Kidney capillary endothelial cell (primary cell): ENCODE results near the gene PTPRM.
"Not testable (repeated sequence)": the region's sequence is repeated elsewhere in the genome, so short reads cannot be mapped to it uniquely, and the experiment has no call there.

Experiments used
- DNase-seq: peaks from one replicate; pipeline ENCODE4 v3.0.0-alpha.2; 2018; ENCODE audit warnings: low spot score

Gene PTPRM

DNA sequence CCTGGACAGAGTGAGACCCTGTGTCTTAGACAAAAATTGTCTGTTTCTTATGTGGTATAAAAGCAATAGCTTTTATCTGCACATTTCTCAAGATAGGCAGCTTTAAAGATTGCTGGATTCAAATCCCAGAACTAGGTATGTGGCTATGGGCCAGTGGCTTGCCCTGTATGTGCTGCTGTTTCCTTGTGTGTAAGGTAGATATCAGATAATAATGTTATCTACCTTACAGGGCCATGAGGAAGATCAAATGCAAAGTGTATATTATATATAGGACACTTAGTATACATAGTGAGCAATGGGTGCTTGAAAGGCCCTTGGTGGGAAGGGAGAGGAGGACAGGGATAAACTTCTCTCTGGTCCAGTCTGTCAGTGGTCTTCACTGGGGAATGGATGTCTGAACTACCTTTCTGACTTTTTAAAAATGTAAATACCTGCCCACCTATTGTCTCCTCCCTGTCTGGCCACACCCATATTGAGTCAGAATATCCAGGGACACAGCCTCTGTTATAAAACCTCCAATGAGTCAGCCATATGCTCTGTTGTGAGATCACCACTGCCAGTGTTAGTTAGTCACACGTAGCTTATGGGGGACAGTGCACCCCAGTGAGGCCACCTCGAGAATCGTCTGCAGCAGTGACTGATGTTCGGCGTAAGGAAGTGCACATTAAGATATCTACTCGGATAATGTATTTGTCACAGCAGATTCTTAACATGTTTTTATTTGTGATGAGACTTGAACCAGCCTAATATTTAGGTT lies 383.4 kb downstream of the PTPRM start:
- no peak for DNase-seq

DNA sequence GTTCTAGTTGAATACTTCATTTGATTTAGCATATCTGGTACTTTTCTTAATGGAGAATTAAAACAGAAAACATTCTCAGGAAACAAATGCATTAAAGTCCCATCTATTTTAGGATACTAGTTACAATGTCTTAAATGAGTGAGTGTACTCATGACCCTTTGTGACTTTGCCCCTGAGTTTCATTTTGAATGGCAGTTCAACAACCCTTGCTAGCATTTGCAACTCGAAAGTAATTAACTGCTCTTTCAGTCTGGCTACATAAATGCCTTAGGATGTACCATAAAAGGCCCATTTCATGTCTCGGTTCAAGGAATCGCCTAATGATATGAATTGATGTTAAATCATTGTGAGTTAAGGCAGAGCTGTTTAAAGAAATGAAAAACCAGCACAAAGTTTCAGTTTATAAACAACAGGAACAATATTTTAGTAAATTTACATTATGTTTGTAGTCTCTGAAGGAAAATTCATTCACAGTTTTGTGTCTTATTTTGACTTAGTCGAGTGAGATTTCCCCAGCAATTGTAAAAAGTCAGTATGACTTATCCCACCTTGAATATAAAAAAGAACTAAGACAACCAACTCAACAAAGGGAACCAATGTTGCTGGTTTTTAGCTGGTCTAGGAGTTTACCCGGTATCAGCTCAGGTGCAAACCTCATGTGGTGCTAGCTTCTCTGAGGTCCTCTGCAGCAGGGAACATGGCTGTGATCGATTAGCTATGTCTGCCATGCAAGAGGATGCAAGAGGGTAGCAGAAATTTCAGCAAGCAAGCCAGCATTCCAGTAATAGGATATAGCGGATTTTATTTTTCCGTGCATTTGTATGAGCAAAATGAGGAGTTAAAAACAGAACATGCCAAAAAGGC lies 386.2 kb downstream of the PTPRM start:
- DNase-seq, result no peak

DNA sequence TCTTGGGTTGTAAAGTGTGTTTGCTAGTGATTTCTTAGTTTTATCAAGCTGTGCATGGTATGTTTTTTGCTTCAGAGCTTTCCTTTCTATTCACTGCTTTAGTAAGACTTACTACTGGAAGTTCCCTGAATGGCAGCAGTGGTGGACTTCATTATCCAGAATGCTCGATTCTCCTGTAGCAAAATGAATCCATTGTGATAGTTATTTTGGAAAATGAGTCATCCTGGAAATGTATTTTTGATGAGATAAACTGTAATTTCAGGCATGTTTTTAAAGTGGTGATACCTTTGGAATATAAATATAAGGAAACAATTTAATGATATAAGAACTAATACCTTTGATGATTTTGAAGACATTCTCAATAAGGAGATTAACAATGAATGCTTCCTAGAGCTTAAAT lies 387.1 kb downstream of the PTPRM start:
- peak; percentile 63 for DNase-seq

DNA sequence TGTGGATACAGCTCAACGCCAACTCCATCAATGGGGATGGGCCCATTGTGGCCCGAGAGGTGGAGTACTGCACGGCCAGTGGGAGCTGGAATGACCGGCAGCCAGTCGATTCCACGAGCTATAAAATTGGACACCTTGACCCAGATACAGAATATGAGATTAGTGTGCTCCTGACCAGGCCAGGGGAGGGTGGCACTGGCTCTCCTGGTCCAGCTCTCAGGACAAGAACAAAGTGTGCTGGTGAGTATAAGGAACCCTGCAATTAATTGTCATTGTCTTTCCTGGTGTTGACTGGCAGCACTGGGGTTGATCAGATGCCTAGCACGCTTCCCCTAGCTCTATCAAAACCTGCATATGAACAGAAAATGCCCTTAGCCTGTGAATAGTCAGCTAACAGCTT lies 388.1 kb downstream of the PTPRM start:
- no peak for DNase-seq

DNA sequence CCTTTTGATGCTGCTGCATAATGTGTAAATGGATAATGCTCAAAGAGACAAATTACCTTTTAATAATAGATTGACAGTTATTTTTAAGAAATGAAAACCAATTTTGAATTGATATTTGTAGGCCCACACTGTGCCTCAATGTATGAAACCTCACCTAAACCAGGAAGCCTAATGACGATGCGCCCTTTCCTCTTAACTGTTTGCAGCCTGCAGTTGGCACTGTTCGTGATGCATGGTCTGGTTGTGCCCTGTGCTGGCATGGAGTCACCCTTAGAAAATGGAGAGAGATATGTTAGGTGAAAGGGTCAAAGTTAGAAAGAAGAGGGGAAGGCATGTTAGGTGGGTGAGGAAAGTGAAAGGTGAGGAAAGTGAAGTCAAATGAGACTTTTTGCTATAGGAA lies 390.2 kb downstream of the PTPRM start:
- DNase-seq, result no peak

DNA sequence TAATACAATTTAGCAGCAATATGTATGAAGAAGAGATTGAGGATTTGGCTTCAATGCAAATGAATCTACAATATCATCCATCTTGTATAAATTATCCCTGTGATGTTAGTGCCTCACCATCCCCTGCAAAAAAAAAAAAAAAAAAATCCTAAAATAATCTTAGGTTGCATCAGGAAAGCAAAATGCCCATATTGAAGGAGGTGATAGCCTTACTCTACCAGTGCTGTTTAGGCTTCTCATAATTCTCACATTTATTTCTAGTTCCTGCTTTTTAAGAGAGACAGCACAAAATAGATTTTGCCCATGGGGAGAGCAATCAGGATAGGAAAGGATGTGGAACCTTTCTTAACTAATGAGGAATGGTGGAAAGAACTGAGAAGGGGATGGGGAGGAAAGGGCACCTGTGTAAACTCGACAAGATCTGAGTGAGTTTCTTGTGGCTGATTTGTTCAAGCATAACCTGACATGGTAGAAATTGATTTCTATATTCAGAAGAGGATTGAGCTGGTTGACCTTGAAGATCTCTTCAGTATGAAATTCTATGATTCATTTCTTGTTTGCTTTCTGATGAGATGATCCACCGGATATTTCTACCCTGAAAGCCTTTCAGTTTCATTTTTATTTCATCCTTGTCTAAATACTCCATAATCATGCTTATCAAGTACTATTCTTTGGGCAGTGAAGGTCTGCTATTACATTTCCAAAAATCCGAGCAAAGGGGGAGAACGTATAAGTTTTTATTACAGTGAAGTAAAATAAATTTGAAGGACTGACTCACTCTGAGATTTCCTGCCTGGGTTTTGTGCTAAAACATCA lies 391.2 kb downstream of the PTPRM start:
- DNase-seq, result peak; percentile 45

DNA sequence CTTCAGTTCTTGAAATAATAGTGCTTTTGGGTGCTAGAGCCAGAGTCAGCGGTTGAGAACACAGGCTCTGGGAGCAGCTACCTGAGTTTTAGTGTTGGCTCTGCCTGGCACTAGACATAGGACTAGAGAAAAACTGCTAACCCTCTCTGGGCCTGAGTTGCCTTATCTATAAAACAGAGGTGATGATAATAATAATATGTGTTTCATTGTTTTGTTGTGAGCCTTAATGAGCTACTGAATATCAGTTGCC lies 391.7 kb downstream of the PTPRM start:
- no peak for DNase-seq

DNA sequence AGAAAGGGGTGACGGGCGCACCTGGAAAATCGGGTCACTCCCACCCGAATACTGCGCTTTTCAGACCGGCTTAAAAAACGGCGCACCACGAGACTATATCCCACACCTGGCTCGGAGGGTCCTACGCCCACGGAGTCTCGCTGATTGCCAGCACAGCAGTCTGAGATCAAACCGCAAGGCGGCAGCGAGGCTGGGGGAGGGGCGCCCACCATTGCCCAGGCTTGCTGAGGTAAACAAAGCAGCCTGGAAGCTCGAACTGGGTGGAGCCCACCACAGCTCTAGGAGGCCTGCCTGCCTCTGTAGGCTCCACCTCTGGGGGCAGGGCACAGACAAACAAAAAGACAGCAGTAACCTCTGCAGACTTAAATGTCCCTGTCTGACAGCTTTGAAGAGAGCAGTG lies 399.6 kb downstream of the PTPRM start:
- not testable (repeated sequence) for DNase-seq

DNA sequence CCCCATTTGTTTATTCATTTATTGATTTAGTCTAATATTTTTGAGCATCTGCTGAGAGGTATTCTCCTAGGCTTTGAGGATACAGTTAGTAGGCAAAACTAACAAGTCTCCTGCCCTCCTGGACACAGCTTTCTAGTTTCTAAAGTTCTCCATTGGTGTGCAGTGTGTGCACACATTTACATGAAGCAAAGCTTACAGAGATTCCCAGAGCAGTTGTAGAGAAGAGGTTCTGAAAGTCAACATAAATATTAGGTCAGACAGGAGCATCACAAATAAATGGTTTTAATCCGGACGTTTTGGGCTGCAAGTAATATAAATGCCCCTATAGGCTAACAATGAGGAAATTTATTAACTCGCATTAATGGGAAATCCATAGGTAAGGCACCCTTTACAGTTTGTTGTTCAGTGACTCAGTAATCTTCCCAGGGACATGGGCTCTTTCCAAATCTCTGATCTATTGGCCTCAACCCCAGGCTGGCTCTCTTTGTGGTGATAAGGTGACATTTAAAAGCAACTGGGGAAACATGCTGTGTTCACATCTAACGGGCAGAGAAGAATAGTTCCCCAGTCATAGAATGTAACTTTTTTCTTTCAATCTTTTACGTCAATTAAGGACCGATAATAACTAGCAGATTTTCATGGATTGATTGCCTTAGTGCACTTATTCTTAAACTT lies 407.2 kb downstream of the PTPRM start:
- no peak for DNase-seq

DNA sequence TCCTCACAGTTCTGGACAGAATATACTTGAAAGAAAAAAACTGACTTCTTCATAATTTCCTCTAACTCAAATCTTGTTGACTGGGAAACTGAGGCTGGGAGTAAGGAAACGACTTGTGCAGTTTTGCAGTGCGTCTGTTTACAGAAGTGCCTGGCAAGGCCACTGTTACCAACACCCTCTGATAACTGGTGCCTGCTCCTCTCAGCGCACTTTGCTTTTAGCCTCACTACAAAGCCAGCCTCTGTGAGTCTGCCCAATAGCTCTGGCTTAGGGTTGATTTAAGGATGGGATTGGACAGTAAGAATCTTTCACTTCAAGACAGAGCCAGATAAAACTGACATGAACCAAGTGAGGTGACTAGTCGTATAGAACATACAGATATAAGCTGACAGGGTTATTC lies 410.8 kb downstream of the PTPRM start:
- no peak for DNase-seq

DNA sequence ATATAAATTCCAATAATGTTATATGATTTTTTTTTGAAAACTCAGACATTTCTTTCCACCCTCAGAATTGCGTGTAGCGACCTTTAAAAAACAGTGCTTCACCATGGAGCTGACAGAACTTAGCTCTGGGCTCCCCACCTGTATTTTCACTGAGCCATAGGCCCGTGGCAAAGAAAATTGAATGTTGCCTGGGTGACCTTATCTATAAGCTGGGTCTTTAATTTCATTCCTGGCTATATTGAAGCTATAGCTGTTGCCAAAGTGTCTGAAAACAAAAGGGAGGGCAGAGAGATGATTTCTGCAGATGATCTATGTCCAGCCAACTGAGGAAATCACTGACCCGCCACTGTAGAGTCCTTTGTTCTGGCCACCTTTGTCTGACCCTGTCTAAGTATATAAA lies 411.7 kb downstream of the PTPRM start:
- no peak for DNase-seq

DNA sequence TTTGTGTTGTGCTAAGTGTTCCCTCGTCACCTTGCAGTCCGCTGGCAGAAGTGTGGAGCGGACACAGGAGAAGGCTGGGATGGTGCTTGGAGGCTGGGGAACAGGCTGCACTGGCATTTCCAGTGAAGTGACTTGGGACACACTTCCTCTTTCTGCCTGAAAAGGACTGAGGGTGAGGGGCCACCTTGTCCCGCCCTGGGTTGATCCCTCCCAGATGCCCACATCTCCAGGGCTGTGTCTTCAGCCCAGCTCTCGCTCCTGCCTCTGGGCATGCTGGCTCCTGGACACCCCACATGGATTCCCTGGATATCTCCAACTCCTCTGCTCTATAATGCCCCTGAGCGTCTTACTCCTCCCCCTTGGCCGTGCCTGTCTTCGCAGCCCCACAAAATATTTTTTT lies 412.6 kb downstream of the PTPRM start:
- no peak for DNase-seq

DNA sequence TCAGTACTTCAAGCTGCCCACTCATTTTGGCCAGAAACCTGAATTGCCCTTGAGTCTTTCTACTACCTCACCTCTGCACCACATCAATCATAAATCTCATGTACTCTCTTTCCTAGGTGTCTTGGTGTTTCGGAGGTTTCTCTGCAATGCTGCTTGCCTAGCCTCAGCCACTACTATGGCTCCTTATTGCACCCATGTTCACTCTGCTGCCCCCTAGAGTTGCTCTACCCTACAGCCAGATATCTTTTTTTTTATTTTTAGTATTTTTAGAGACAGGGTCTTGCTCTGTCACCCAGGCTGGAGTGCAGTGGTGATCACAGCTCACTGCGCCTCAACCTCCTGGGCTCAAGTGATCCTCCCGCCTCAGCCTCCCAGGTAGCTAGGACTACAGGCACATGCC lies 413.0 kb downstream of the PTPRM start:
- no peak for DNase-seq

DNA sequence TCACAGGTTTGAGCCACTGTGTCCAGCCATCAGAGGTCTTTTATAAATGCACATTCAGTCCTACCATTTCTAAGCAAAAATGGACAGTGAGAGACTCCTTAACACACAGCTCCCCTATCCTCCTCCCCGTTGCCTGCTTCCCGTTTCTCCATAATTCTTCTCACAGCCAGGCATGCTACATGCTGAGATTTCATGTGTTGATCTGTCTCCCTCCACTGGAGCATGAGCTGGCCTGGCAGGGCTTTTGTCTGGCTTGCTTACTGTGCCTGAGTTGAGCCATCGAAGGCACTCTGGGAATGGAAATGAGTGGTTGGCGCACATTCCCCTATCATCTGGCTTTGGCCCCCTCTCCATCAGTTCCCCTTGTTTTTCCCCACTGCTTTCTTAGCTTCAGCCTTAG lies 413.5 kb downstream of the PTPRM start:
- DNase-seq, result no peak

DNA sequence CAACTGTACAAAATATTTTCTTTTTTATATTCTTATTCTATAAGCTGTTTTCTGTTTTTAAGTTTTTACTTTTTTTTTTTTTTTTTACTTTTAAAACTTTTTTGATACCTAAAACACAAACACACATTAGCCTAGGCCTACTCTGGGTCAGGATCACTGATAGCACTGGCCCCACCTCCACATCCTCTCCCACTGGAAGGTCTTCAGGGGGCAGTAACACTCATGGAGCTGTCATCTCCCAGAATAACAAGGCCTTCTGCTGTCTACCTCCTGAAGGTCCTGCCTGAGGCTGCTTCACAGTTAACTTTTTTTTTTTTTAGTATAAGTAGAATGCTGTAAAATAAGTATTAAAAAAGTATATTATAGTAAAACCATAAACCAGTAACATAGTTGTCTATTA lies 415.1 kb downstream of the PTPRM start:
- no peak for DNase-seq

DNA sequence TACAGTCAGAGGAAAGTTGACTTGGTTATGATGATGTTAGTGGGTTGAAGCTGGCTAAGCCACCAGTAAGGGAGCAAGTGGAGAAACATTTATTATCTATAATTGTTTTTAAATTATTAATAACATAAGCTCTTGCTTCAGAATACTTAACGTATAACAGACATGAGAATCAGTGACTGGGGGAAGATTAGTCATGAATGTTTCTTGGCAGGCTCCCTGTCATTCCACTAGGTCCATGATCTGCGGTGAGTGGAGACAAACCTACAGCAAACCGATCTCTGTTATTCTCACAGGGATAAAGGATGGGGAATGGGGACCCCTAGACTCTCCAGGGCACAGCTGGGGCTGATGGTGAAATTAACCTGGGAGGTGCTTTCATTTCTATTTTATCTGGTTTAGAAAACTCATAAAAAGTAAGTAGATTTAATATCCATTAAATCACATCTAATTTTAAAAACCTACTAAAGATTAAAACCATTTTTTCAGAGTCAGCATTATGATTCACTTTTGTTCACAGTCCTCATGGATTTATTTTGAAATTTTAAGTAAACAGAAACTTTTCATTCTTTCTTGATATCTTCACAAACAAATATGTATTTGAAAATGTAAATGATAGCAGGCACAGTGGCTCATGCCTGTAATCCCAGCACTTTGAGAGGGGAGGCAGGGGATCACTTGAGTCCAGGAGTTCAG lies 420.3 kb downstream of the PTPRM start:
- DNase-seq, result no peak

DNA sequence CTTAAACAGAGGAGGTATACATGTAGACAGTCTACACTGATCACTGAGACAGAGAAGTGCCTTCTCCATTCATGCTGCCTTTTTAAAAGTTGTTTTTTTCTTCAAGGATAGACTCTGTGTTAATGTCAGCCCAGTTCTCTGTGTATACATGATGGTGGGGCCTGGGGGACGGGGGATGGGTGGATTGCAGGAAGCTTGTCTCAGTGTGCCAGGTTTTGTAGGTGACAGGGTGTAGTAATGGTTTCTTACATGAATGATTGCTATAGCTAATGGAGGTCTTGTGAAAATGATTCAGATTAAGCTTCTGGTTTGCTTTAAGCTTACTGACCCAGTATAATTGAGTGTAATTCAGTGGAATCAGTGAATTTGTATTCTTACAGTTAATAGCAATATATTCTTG lies 423.6 kb downstream of the PTPRM start:
- DNase-seq, result no peak

DNA sequence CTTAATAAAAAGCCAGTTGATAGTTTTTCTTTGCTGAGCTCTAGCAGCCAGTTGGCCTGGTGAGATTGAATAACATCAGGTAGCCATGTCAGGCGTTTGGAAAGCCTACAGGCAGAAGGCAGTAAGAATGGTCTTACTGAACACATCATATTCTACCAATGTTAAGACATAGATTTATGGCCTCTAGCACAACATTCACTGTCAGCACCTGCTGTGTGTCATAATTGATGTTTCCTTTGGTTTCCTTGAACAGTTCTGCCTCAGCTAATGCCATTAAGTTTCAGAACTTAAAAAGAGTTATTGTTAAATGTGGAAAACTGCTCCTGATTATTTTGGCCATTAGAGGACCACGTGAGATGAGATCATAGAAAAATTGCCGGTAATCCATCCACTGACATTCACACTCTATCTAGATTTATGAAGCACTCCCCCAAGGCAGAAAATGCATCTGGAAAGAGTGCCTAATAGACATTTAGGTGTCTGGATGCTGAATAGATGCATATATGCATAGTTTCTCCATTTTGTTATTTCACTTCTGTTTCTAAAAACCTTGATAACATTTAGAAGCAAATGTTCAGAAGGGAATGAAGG lies 434.7 kb downstream of the PTPRM start:
- peak; percentile 9 for DNase-seq

DNA sequence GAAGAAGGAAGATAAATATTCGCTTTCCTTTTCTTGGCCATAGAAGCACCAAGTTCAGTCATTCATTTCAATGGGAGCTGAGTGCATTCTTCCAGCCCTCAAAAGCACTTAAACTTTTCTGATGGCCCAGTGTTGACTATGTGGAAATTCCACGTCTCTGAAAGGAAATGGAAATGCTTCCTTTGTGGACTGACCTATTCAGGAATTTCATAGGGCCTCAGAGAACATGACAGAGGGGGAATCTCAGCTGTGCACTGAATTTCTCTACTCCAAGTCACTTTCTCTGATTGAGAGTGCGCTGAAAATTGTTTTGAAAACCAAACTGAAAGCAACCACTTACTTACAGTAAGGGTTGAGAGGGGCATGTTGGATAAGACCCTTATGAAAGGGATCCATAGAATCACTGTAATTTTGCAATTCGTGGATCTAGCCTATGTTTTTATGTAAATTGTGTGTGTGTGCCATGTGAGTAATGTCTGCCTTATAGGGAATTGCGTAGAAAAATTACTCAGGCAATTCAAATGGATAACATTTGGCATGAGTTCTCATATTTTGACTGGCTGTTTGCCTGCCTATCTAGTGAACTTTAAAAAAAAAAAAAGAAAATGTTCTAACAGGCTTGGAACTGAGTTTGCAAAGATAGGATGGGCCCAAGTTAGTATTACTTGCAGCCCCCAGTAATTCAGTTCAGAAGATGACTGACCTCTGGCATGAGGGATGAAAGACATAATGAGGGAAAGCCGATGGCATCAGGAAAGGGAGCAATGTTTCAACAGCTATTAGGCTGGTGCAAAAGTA lies 437.0 kb downstream of the PTPRM start:
- no peak for DNase-seq

DNA sequence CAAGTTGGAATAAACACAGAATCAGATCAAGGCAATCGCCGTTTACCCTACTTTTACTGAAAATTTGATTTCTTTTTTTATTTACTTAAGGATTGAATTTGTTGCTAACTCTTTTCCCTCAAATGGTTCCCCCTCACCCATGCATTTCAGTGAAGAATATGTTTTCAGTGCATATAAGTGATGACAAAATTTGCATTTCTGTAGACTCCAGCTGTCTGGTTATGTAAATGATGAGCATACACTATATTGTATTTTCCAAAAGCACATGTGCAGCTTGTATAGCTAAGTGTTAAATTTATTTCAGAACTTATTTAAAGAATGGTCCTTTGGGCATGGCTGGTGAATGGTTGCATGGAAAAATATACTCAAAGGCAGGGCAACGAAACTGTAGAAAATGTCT lies 437.7 kb downstream of the PTPRM start:
- DNase-seq, result no peak
